ENCODE data around the gene GIMAP5. TPM values are rescaled to one million over a fixed set of nuclear protein-coding genes. Genes with fewer than 3 reads are reported as not detected.
A peak's percentile ranks its signal among the peaks of the same experiment; 100 is the strongest.

GIMAP5 gene
- total RNA-seq, 2 experiments from 2014 or later, result 45.9 to 48.3 TPM

DNA sequence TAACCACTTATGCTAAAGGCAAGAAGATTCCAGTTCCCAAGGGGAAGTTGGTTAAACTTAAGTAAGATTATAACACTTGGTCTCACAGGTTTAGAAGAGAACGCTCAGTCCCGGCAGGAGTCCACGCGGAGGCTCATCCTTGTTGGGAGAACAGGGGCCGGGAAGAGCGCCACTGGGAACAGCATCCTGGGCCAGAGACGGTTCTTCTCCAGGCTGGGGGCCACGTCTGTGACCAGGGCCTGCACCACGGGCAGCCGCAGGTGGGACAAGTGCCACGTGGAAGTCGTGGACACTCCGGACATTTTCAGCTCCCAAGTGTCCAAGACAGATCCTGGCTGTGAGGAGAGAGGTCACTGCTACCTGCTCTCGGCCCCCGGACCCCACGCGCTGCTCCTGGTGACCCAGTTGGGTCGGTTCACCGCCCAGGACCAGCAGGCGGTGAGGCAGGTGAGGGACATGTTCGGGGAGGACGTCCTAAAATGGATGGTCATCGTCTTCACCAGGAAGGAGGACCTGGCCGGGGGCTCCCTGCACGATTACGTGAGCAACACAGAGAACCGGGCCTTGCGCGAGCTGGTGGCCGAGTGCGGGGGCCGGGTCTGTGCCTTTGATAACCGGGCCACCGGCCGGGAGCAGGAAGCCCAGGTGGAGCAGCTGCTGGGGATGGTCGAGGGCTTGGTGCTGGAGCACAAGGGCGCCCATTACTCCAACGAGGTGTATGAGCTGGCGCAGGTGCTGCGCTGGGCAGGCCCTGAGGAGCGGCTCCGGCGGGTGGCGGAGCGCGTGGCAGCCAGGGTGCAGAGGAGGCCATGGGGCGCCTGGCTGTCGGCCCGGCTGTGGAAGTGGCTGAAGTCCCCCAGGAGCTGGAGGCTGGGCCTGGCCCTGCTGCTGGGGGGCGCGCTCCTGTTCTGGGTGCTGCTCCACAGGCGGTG lies 17.0 kb upstream of the GIMAP5 start:
- POLR2A ChIA-PET, result no interaction called here
- Mint-ChIP-seq H3K27me3 (no peaks in the 10 kb centered on the region), H3K27ac (peak overlapping the region; percentile 34), H3K4me1 (ENCODE audit: low read depth) (peaks cover 58% of the 10 kb centered on the region), H3K9me3 (peaks cover 6% of the 10 kb centered on the region), H3K4me3 (no peak overlapping the region), H3K36me3 (peaks cover 67% of the 10 kb centered on the region)
- DNase-seq, result no peak
- CTCF ChIA-PET, result interaction anchor here (0.7 to 1.0 kb wide), 2 partner anchors 13 to 15 kb away, joined by 3 to 5 read pairs; no protein-coding TSS in a partner anchor
- intact Hi-C loops (cut with micrococcal nuclease), result no loop called here

DNA sequence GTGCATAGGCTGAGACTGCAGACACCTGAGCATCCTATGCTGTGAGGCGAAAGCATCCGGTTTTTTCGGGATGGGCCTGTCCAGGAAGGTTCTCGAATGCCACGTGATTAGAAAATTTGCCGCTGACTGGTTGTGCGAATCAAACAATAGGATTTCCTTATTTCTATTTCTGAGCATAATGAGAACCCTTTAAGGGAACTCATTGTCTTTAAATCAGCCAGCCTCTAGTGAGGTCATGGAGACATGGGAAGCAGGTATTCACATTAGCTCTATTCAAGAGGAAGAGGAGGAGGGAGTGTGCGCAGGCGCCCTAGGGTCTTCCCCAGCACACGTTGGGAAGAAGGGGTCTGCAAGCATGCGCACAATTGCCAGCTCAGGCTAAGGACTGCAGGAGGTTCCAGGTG lies 15.2 kb upstream of the GIMAP5 start:
- H3K4me1 Mint-ChIP-seq (ENCODE audit: low read depth), result peaks cover 54% of the 10 kb centered on the region
- intact Hi-C loops (cut with micrococcal nuclease), result no loop called here
- peaks cover 18% of the 10 kb centered on the region for H3K9me3 Mint-ChIP-seq
- peaks cover 72% of the 10 kb centered on the region for H3K36me3 Mint-ChIP-seq
- H3K27ac Mint-ChIP-seq, result no peak overlapping the region
- POLR2A ChIA-PET, result interaction anchor here (1.8 kb wide), 1 partner anchor 11 kb away, joined by 5 read pairs; no protein-coding TSS in a partner anchor
- DNase-seq, result no peak
- no peak overlapping the region for H3K4me3 Mint-ChIP-seq
- CTCF ChIA-PET, result interaction anchor here (1.4 kb wide), 1 partner anchor 11 kb away, joined by 3 read pairs; no protein-coding TSS in a partner anchor
- no peaks in the 10 kb centered on the region for H3K27me3 Mint-ChIP-seq

DNA sequence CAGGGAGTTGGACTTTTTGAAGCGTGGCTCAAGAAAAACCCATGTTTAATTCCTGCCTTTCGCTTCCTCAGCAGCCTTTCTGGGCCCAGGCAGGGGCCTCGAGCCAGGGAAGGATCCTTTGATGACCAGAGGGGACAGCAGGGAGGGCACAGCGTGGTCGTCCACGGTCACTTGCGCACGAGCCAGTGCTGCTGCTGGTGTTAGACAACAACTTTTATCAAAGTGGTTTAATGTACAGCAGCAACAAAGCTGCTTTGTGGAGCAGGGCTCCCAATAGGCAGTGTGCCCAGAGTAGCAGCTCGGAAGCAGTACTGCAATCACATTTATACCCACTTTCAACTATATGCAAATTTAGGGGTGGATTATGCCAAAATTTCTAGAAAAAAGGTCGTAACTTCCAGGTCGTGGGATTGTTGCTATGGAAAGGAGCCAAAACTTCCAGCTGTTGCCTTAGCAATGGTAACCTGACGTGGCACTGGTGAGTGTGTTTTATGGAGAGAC lies 14.7 kb upstream of the GIMAP5 start:
- Mint-ChIP-seq H3K27me3 (no peaks in the 10 kb centered on the region), H3K4me3 (no peak overlapping the region), H3K4me1 (ENCODE audit: low read depth) (peaks cover 52% of the 10 kb centered on the region), H3K27ac (no peak overlapping the region), H3K36me3 (peaks cover 77% of the 10 kb centered on the region), H3K9me3 (peaks cover 23% of the 10 kb centered on the region)
- intact Hi-C loops (cut with micrococcal nuclease), result no loop called here
- ChIA-PET CTCF (interaction anchor here (1.4 kb wide), 1 partner anchor 10 kb away, joined by 3 read pairs; no protein-coding TSS in a partner anchor), POLR2A (interaction anchor here (1.8 kb wide), 1 partner anchor 10 kb away, joined by 5 read pairs; no protein-coding TSS in a partner anchor)
- DNase-seq, result no peak

DNA sequence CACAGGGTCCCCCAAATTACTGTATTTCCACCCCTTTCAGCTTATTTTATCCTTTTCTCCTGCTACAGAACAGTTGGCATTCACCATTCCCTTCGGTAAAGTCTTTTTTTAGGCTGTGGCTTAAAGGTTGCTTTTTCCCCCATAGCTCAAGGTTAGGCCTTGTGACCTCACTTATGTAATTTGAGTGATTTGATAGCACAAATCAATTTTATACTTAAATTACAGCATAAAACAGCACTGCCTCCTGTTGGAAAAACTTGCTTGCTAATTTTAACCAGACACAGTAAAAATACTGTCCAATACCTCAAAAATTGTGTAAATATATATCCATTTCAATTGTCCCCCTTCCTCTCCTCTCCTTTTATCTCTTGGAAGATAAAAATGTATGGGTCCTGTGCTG lies 13.8 kb upstream of the GIMAP5 start:
- Mint-ChIP-seq H3K4me3 (no peak overlapping the region), H3K4me1 (ENCODE audit: low read depth) (peaks cover 51% of the 10 kb centered on the region)
- POLR2A ChIA-PET, result interaction anchor here (1.8 kb wide), 1 partner anchor 9 kb away, joined by 5 read pairs; no protein-coding TSS in a partner anchor

DNA sequence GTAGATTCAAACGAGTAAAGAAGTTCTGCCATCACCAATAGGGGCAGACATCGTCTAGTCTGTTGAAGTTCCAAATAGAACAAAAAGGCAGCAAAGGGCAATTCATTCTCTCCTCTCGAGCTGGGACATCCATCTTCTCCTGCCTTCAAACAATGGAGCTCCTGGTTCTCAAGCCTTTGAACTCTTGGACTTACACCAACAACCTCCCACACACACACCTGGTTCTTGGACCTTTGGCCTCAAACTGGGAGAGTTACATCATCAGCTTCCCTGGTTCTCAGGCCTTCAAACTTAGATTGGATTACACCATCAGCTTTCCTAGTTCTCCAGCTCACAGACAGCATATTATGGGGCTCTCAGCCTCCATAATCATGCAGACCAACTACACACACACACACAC lies 9.8 kb upstream of the GIMAP5 start:
- ChIA-PET POLR2A (interaction anchor here (0.9 kb wide), 1 partner anchor 21 kb away, joined by 3 read pairs; no protein-coding TSS in a partner anchor), CTCF (no interaction called here)
- Mint-ChIP-seq H3K27me3 (no peaks in the 10 kb centered on the region), H3K27ac (peak overlapping the region; percentile 44), H3K4me1 (ENCODE audit: low read depth) (peaks cover 58% of the 10 kb centered on the region), H3K36me3 (peaks cover 55% of the 10 kb centered on the region), H3K4me3 (no peak overlapping the region), H3K9me3 (peaks cover 39% of the 10 kb centered on the region)
- intact Hi-C loops (cut with micrococcal nuclease), result no loop called here
- DNase-seq, result no peak

More for the DNA sequence above, 13.8 kb upstream of the GIMAP5 start:
- Mint-ChIP-seq H3K36me3 (peaks cover 83% of the 10 kb centered on the region), H3K27ac (peak overlapping the region; percentile 61), H3K9me3 (peaks cover 33% of the 10 kb centered on the region), H3K27me3 (no peaks in the 10 kb centered on the region)
- intact Hi-C loops (cut with micrococcal nuclease), result no loop called here
- DNase-seq, result no peak
- CTCF ChIA-PET, result no interaction called here

DNA sequence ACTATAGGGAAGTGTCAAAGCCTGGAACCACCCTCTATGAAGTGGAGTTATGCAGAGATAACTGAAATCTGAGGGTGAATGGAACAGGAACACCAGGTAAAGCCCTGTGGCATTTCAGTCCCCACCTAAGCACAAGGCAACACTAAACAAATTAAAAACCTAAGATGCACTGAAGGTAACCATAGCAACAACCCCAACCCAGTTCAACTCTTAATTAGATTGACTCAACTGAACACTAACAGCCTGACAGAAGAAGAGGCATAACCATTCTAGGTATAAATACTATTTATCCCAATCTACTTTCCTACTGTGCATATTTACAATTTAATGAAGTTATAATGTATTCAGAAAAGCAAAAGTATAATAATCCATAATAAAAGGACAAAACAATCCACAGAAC lies 9.2 kb upstream of the GIMAP5 start:
- Mint-ChIP-seq H3K36me3 (peaks cover 49% of the 10 kb centered on the region), H3K9me3 (peaks cover 39% of the 10 kb centered on the region), H3K27me3 (no peaks in the 10 kb centered on the region), H3K4me1 (ENCODE audit: low read depth) (peaks cover 60% of the 10 kb centered on the region), H3K27ac (peak overlapping the region; percentile 44), H3K4me3 (no peak overlapping the region)
- intact Hi-C loops (cut with micrococcal nuclease), result no loop called here
- ChIA-PET POLR2A (interaction anchor here (0.9 kb wide), 1 partner anchor 20 kb away, joined by 3 read pairs; no protein-coding TSS in a partner anchor), CTCF (no interaction called here)
- no peak for DNase-seq

DNA sequence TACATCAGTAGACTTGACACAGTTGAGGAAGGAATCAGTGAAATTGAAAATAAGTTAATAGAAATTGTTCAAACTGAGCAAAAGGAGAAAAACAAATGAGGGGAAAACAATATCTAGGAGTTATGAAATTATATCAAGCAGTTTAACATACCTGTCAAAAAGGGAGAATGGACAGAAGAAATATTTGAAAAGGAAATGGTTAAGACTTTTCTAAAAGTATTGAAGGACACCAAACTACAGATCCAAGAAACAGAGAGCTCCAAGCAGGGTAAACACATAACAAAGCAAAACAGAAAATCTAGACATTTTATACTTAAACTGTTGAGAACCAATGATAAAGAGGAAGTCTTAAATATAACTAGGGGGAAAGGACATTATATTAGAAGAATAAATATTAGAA lies 8.6 kb upstream of the GIMAP5 start:
- H3K27me3 Mint-ChIP-seq, result no peaks in the 10 kb centered on the region
- POLR2A ChIA-PET, result no interaction called here
- intact Hi-C loops (cut with micrococcal nuclease), result no loop called here
- peaks cover 44% of the 10 kb centered on the region for H3K36me3 Mint-ChIP-seq
- no peak overlapping the region for H3K4me3 Mint-ChIP-seq
- CTCF ChIA-PET, result no interaction called here
- H3K4me1 Mint-ChIP-seq (ENCODE audit: low read depth), result peaks cover 60% of the 10 kb centered on the region
- no peak overlapping the region for H3K27ac Mint-ChIP-seq
- H3K9me3 Mint-ChIP-seq, result peaks cover 39% of the 10 kb centered on the region
- DNase-seq, result no peak

DNA sequence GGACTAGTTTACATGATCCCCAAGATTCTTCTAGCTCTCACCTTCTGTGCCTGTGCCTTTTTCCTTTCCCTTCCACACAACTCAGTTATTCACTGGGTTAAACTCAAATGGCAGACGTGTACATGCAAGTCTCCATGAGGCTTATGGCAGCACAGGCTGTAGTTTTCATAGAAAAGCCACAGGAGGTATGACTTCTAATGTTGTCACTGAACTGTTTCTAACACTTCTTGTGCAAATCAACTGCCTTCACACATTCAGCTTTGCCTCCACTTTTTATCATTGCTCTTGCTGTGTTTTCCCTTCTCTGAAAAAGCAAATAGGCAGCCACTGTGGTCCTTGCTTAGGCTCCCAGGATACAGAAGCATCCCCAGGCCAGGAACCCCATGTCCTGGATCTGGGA lies 5.3 kb upstream of the GIMAP5 start:
- Mint-ChIP-seq H3K4me1 (ENCODE audit: low read depth) (peaks cover 80% of the 10 kb centered on the region), H3K9me3 (peaks cover 22% of the 10 kb centered on the region), H3K27me3 (no peaks in the 10 kb centered on the region), H3K36me3 (peaks cover 24% of the 10 kb centered on the region), H3K27ac (peak overlapping the region; percentile 97), H3K4me3 (peak overlapping the region; percentile 58)
- ChIA-PET POLR2A (interaction anchor here (0.9 to 4.1 kb wide), 11 partner anchors 9 to 286 kb away, joined by 3 to 42 read pairs (median 7); partner anchors contain the start of genes GIMAP1, GIMAP2, GIMAP4 and GIMAP6), CTCF (interaction anchor here (0.8 to 5.0 kb wide), 9 partner anchors 10 to 283 kb away, joined by 3 to 39 read pairs (median 5); partner anchors contain the start of genes GIMAP1 and GIMAP8)
- intact Hi-C loops (cut with micrococcal nuclease), result loop anchor here (1.0 to 2.0 kb wide), 4 partner anchors 99 to 283 kb away; partner anchors contain the start of genes GIMAP6 and GIMAP7
- no peak for DNase-seq

DNA sequence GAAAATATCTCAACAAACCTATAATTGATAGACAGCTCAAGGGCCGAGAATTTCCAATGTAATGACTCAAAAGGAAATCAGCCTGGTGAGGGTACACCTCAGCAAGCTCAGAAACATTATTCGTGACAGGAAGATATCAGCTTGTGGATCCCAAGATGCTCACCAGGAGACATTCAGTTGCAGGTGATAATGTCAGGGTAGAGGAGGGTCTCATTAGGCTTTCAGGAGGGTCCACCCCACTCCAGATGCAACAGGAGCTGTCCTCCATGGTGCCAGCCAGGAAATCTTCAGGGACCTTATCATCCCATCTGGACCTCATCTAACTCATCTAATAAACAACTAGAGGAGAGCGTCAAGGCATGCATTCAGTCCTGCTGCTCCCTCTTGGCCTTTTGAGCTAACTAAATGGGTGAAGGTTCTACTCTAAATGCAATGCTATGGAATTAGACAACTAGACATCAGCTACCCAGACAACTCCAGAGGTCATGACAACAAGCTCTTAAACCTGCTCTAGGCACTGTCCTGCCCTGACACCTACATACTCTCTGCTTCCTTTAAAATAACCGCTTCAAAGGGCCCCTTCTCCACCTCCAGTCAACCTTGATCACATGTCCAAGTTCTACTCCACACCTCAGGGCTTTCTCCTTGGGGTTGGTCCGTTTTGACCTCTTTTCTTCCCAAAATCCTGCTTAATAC lies 4.3 kb upstream of the GIMAP5 start:
- Mint-ChIP-seq H3K27me3 (no peaks in the 10 kb centered on the region), H3K27ac (peak overlapping the region; percentile 97), H3K9me3 (peaks cover 12% of the 10 kb centered on the region), H3K4me3 (peak overlapping the region; percentile 38), H3K36me3 (peaks cover 19% of the 10 kb centered on the region), H3K4me1 (ENCODE audit: low read depth) (peaks cover 76% of the 10 kb centered on the region)
- DNase-seq, result no peak
- CTCF ChIA-PET, result interaction anchor here (0.8 to 5.0 kb wide), 13 partner anchors 9 to 287 kb away, joined by 3 to 39 read pairs (median 5); partner anchors contain the start of genes GIMAP1, GIMAP6 and GIMAP8
- intact Hi-C loops (cut with micrococcal nuclease), result loop anchor here (1.0 to 2.0 kb wide), 8 partner anchors 17 to 284 kb away; partner anchors contain the start of genes GIMAP1, GIMAP6 and GIMAP7
- POLR2A ChIA-PET, result interaction anchor here (0.8 to 4.1 kb wide), 17 partner anchors 9 to 287 kb away, joined by 3 to 42 read pairs (median 5); partner anchors contain the start of genes GIMAP1, GIMAP2, GIMAP4 and GIMAP6

DNA sequence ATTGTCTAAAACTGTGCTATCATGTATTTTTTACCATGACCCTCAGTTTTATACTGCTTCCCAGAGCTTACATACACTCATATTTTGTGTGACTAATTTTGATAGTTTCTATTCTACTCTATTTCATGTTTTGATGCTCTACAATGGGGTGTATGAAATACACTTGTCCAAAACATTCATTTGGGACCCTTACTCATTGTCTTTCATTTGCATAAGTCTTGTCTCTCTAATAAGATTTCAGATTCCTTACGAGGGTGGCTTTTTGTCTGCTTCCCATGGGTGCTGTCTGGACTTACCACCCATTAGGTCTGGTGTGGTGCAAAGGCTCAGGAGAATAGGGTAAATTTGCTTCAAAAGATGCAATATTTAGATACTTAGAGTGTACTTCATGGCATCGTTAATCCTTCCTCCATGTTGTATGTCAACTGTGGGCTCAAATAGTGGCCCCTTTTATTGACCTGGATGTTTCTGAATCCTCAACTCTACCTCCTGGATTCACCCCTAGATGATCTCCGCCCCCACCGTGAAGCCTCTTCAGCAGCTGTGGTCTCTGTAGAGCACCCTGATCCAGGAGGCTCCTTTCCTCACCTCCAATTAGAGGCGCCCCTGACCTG lies 3.6 kb upstream of the GIMAP5 start:
- peaks cover 5% of the 10 kb centered on the region for H3K9me3 Mint-ChIP-seq
- CTCF ChIA-PET, result interaction anchor here (1.0 to 5.0 kb wide), 11 partner anchors 9 to 287 kb away, joined by 3 to 39 read pairs (median 5); partner anchors contain the start of genes GIMAP1, GIMAP6 and GIMAP8
- DNase-seq, result no peak
- H3K27ac Mint-ChIP-seq, result peak overlapping the region; percentile 97
- peaks cover 73% of the 10 kb centered on the region for H3K4me1 Mint-ChIP-seq (ENCODE audit: low read depth)
- POLR2A ChIA-PET, result interaction anchor here (1.0 to 4.1 kb wide), 14 partner anchors 8 to 287 kb away, joined by 3 to 42 read pairs (median 5); partner anchors contain the start of genes GIMAP1, GIMAP2, GIMAP6 and GIMAP8
- H3K27me3 Mint-ChIP-seq, result no peaks in the 10 kb centered on the region
- H3K4me3 Mint-ChIP-seq, result peak overlapping the region; percentile 38
- peaks cover 19% of the 10 kb centered on the region for H3K36me3 Mint-ChIP-seq
- intact Hi-C loops (cut with micrococcal nuclease), result loop anchor here (1.0 to 2.0 kb wide), 9 partner anchors 17 to 285 kb away; partner anchors contain the start of genes GIMAP1, GIMAP2, GIMAP4 and GIMAP6

Data from activated CD4-positive, alpha-beta memory T cell treated with anti-CD3 and anti-CD28 coated beads for 36 hours (primary cell).